ENCODE results near the gene DOCK6. TPM values are rescaled to one million over a fixed set of nuclear protein-coding genes. Genes with fewer than 3 reads are reported as not detected.

Gene DOCK6
- total RNA-seq, 4 donors from 2014 or later, result 19.7 to 94.0 (median 33.3) TPM

DNA sequence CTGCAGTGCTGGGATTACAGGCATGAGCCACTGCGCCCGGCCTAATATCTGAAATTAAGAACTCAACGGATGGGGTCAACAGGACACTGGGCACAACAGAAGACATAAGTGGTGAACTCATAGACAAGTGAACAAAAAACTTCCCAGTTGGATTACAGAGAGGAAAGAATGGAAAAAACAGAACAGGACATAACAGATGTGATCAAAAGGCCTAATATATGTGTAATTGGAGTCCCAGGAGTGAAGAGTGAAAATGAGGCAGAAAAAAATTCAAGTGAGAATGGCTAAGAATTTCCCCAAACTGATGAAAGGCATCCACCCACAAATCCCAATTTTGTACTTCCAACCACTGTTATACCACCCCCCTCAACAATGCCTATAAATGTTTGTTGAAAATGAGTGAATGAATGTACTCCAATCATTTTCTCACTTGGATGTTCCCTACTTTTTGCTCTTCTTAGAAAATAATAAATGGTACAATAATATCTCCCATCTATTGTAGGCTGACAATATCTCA is 41.2 kb downstream of the DOCK6 start:
- Histone ChIP-seq H3K36me3 (peaks cover 20 to 94% (median 25%) of the 10 kb centered on the region in 3 donors), H3K9me3 (peaks cover 0 to 18% (median 6%) of the 10 kb centered on the region in 3 donors), H3K27ac (no peak overlapping the region), H3K4me3 (no peak overlapping the region), H3K4me1 (no peaks in the 10 kb centered on the region), H3K27me3 (no peaks in the 10 kb centered on the region)
- DNase-seq, result no peak
- intact Hi-C loops (cut with DNase I), result no loop called here
- WGBS, 2 donors, result 100% methylated on average over 3 of the region's 3 CpGs
- TF ChIP-seq POLR2A (IDR thresholded peaks at IDR 0.05), result no peak
- TF ChIP-seq, protein P1, sequence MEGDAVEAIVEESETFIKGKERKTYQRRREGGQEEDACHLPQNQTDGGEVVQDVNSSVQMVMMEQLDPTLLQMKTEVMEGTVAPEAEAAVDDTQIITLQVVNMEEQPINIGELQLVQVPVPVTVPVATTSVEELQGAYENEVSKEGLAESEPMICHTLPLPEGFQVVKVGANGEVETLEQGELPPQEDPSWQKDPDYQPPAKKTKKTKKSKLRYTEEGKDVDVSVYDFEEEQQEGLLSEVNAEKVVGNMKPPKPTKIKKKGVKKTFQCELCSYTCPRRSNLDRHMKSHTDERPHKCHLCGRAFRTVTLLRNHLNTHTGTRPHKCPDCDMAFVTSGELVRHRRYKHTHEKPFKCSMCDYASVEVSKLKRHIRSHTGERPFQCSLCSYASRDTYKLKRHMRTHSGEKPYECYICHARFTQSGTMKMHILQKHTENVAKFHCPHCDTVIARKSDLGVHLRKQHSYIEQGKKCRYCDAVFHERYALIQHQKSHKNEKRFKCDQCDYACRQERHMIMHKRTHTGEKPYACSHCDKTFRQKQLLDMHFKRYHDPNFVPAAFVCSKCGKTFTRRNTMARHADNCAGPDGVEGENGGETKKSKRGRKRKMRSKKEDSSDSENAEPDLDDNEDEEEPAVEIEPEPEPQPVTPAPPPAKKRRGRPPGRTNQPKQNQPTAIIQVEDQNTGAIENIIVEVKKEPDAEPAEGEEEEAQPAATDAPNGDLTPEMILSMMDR (IDR thresholded peaks at IDR 0.05), result no peak

DNA sequence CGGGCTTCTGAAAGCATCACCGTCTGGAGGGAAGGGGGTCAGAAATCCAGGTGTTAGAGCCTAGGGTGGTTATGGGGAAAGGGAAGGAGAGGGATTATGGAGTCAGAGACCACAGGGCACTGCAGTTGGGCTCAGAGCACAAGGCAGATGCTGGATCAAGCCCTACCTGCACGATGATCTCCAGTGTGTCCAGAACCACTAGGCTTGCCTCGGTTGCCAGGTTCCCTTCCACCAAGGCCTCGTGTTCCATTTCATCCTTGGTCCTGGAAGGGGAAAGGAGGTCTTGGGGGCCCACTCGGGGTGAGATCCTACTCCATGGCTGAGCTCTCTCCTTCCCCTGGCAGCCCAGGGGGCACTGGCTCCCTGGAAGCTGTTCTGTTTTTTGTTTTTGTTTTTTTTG is 47.9 kb downstream of the DOCK6 start:
- TF ChIP-seq, protein P1 (IDR thresholded peaks at IDR 0.05), result no peak
- no peak for TF ChIP-seq POLR2A (IDR thresholded peaks at IDR 0.05)
- H3K27me3 ChIP-seq, result no peaks in the 10 kb centered on the region
- no peaks in the 10 kb centered on the region for H3K9me3 ChIP-seq
- WGBS, 2 donors, result 63 to 88% methylated on average over 4 to 5 of the region's 6 CpGs
- intact Hi-C loops (cut with DNase I), result no loop called here
- H3K4me3 ChIP-seq, result no peak overlapping the region
- no peaks in the 10 kb centered on the region for H3K4me1 ChIP-seq
- no peak overlapping the region for H3K27ac ChIP-seq
- peaks cover 8 to 81% (median 12%) of the 10 kb centered on the region in 3 donors for H3K36me3 ChIP-seq
- DNase-seq, result no peak

- Histone ChIP-seq H3K4me1 (no peaks in the 10 kb centered on the region), H3K27ac (no peak overlapping the region), H3K9me3 (no peaks in the 10 kb centered on the region), H3K4me3 (no peak overlapping the region), H3K27me3 (no peaks in the 10 kb centered on the region), H3K36me3 (peaks cover 5 to 84% (median 8%) of the 10 kb centered on the region in 3 donors)
- intact Hi-C loops (cut with DNase I), result no loop called here
- DNase-seq, result no peak
- TF ChIP-seq, protein P1 (IDR thresholded peaks at IDR 0.05), result no peak
- TF ChIP-seq POLR2A (IDR thresholded peaks at IDR 0.05), result no peak
- 80 to 89% methylated on average over 1 of the region's 1 CpG for WGBS, 2 donors
These were observed 51.7 kb downstream of the DOCK6 start for GRCh38 chr19:11210656-11210928.

GRCh38 chr19:11209839-11210655 is 52.3 kb downstream of the DOCK6 start:
- H3K27ac ChIP-seq, result no peak overlapping the region
- H3K27me3 ChIP-seq, result no peaks in the 10 kb centered on the region
- intact Hi-C loops (cut with DNase I), result loop anchor here (10.0 kb wide), 1 partner anchor 175 kb away; no protein-coding TSS in a partner anchor
- WGBS, 2 donors, result 79 to 81% methylated on average over 2 of the region's 2 CpGs
- TF ChIP-seq POLR2A (IDR thresholded peaks at IDR 0.05), result no peak
- TF ChIP-seq, protein P1 (IDR thresholded peaks at IDR 0.05), result no peak
- no peak for DNase-seq
- no peak overlapping the region for H3K4me3 ChIP-seq
- H3K9me3 ChIP-seq, result no peaks in the 10 kb centered on the region
- H3K4me1 ChIP-seq, result peaks cover 0 to 3% (median 0%) of the 10 kb centered on the region in 3 donors
- peaks cover 0 to 79% (median 8%) of the 10 kb centered on the region in 3 donors for H3K36me3 ChIP-seq
